ENCODE data around the gene XCL2. TPM values are rescaled to one million over a fixed set of nuclear protein-coding genes. Genes with fewer than 3 reads are reported as not detected.

The XCL2 gene
- total RNA-seq: not detected in 2 replicates

GRCh38 chr1:168543840-168544498 lies at the start of gene XCL2:
Gene XCL2, minus strand, starts transcription at chr1:168543997. Its CDS starts 33 bp downstream, at chr1:168543964.

GRCh38 chr1:168576245-168576688 lies 32.5 kb upstream of the XCL2 start, which contains the start of gene XCL1:
Gene XCL1, plus strand, starts transcription at chr1:168576605. Its CDS starts 33 bp downstream, at chr1:168576638.

Other genes starting within 250 kb of the XCL2 start
- not detected in 2 replicates for gene XCL1, start 32.6 kb upstream of the XCL2 start, total RNA-seq
- 1.6 and 3.6 TPM in 2 replicates for gene DPT, start 185.2 kb upstream of the XCL2 start, total RNA-seq

Measured in cardiac atrium fibroblast (primary cell).